ENCODE data around the gene RIMS1.

DNA sequence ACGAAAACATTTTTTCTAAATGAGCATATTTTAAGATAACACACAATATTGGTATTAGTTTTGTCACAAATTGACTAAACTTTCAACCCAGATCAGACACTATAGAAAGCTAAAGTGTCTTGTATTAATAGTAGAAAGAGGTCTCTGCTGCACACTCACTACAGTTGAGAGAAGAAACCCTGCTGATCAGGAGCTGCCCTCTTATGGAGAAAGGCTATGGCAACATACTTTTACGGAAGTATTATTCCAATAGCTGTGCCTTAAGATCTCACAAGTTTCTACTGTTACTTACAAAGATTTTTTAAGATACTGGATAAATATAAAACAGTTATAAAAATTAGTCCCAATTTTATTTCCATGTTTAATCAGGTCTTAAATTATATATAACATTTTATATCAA is 155.7 kb downstream of the RIMS1 start:
- TF ChIP-seq, protein P1, sequence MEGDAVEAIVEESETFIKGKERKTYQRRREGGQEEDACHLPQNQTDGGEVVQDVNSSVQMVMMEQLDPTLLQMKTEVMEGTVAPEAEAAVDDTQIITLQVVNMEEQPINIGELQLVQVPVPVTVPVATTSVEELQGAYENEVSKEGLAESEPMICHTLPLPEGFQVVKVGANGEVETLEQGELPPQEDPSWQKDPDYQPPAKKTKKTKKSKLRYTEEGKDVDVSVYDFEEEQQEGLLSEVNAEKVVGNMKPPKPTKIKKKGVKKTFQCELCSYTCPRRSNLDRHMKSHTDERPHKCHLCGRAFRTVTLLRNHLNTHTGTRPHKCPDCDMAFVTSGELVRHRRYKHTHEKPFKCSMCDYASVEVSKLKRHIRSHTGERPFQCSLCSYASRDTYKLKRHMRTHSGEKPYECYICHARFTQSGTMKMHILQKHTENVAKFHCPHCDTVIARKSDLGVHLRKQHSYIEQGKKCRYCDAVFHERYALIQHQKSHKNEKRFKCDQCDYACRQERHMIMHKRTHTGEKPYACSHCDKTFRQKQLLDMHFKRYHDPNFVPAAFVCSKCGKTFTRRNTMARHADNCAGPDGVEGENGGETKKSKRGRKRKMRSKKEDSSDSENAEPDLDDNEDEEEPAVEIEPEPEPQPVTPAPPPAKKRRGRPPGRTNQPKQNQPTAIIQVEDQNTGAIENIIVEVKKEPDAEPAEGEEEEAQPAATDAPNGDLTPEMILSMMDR (IDR thresholded peaks at IDR 0.05; ENCODE audit: insufficient read depth, low read length, poor library complexity, severe bottlenecking) = no peak
- TF ChIP-seq EZH2phosphoT487 (conservative IDR thresholded peaks at IDR 0.05; ENCODE audit: low read length) = no peak

All from SU-DHL-6 (cell line).